NCI-H524 (cell line): ENCODE data around the gene SPAG16.
"Not testable (repeated sequence)": the region's sequence is repeated elsewhere in the genome, so short reads cannot be mapped to it uniquely, and the experiment has no call there.

Experiments used
- DNase-seq, 2 experiments: peaks; one replicate each; lab custom pipeline; 2025; lab: John Stamatoyannopoulos, UW

Gene SPAG16

GRCh38 chr2:213408426-213409070 is 124.3 kb downstream of the SPAG16 start:
- DNase-seq, result not testable (repeated sequence)

- DNase-seq, result not testable (repeated sequence)
Measured at GRCh38 chr2:213410687-213411086, 126.4 kb downstream of the SPAG16 start.

- DNase-seq, result no peak
Measured at GRCh38 chr2:213411582-213412289, 127.5 kb downstream of the SPAG16 start.

- no peak for DNase-seq
Measured at GRCh38 chr2:213415093-213415492, 130.8 kb downstream of the SPAG16 start.

- DNase-seq, result no peak
Measured at GRCh38 chr2:213416832-213417231, 132.6 kb downstream of the SPAG16 start.

- DNase-seq, result no peak
Measured at GRCh38 chr2:213419980-213420379, 135.7 kb downstream of the SPAG16 start.

- DNase-seq, result peak in 1 of 2 experiments; percentile 22
Measured at GRCh38 chr2:213420828-213421385, 136.6 kb downstream of the SPAG16 start.

GRCh38 chr2:213422211-213422610 is 137.9 kb downstream of the SPAG16 start:
- DNase-seq, result no peak

- DNase-seq, result no peak
Measured at GRCh38 chr2:213425618-213426017, 141.4 kb downstream of the SPAG16 start.

- no peak for DNase-seq
Measured at GRCh38 chr2:213429516-213429915, 145.3 kb downstream of the SPAG16 start.

GRCh38 chr2:213443921-213444320 is 159.7 kb downstream of the SPAG16 start:
- DNase-seq, result no peak

- no peak for DNase-seq
Measured at GRCh38 chr2:213451542-213452239, 167.4 kb downstream of the SPAG16 start.

GRCh38 chr2:213455316-213456008 is 171.2 kb downstream of the SPAG16 start:
- no peak for DNase-seq

GRCh38 chr2:213475433-213475832 is 191.2 kb downstream of the SPAG16 start:
- no peak for DNase-seq

GRCh38 chr2:213476641-213477040 is 192.4 kb downstream of the SPAG16 start:
- no peak for DNase-seq

GRCh38 chr2:213490087-213490486 is 205.8 kb downstream of the SPAG16 start:
- peak in 1 of 2 experiments; percentile 14 for DNase-seq

- no peak for DNase-seq
Measured at GRCh38 chr2:213491376-213491775, 207.1 kb downstream of the SPAG16 start.

- DNase-seq, result no peak
Measured at GRCh38 chr2:213496226-213496625, 212.0 kb downstream of the SPAG16 start.

- no peak for DNase-seq
Measured at GRCh38 chr2:213500881-213501280, 216.6 kb downstream of the SPAG16 start.

GRCh38 chr2:213524164-213524563 is 239.9 kb downstream of the SPAG16 start:
- no peak for DNase-seq

- no peak for DNase-seq
Measured at GRCh38 chr2:213537579-213537978, 253.3 kb downstream of the SPAG16 start.

GRCh38 chr2:213544940-213545339 is 260.7 kb downstream of the SPAG16 start:
- DNase-seq, result no peak
